SK-N-SH (cell line): ENCODE data around the gene SAP30. TPM values are rescaled to one million over a fixed set of nuclear protein-coding genes. Genes with fewer than 3 reads are reported as not detected.

Source experiments
- CTCF ChIA-PET: fragments of 300-600, 350-600 bp; formaldehyde crosslinking; extraction: SDS; loops from one replicate; lab custom pipeline; 2021; lab: Yijun Ruan, JAX
- POLR2A ChIA-PET: fragments of 350-600 bp; sonication (Branson Sonifier 250); formaldehyde crosslinking; extraction: SDS; loops from one replicate; lab custom pipeline; 2020; ENCODE audit warnings: antibody characterized with exemption, inconsistent platforms; lab: Yijun Ruan, JAX
- DNase-seq: peaks from one replicate; pipeline ENCODE4 v3.0.0; 2012
- H2AFZ ChIP-seq: fragments of 200-600 bp; sonication (generic); 2 replicates; pipeline ENCODE4 v1.8.1; 2016; ENCODE audit warnings: antibody characterized with exemption, mild to moderate bottlenecking, low read depth
- H3F3A ChIP-seq: fragments of 200-600 bp; sonication (generic); replicated peaks from 2 replicates; pipeline ENCODE3; 2016; ENCODE audit warnings: antibody characterized with exemption, mild to moderate bottlenecking; ENCODE audit not compliant: insufficient read depth
- H3K27ac ChIP-seq, 2 experiments: fragments of 200-500 bp in 1 of 2; fragments of 200-600 bp in 1 of 2; sonication (Bioruptor generic) in 1 of 2; sonication (generic), shearing (Covaris generic) in 1 of 2; 2 replicates each; pipeline versions ENCODE4 v1.5.1 to v1.6.1; 2014 to 2016; ENCODE audit warnings: low read depth in 2 of 2, inconsistent platforms in 1 of 2, low read length in 1 of 2, mild to moderate bottlenecking in 1 of 2, mixed read lengths in 1 of 2
- H3K27me3 ChIP-seq: fragments of 200-600 bp; sonication (generic), shearing (Covaris generic); 2 replicates; pipeline ENCODE4 v1.6.1; 2016; ENCODE audit warnings: mixed run types; ENCODE audit not compliant: insufficient read depth
- H3K36me3 ChIP-seq, 2 experiments: fragments of 200-500 bp in 1 of 2; fragments of 200-600 bp in 1 of 2; sonication (Bioruptor generic) in 1 of 2; sonication (generic) in 1 of 2; replicated peaks in 1 of 2; 2 replicates each; pipeline versions ENCODE3 to v1.5.1; 2014 to 2016; ENCODE audit warnings: low read length in 1 of 2, mild to moderate bottlenecking in 1 of 2; ENCODE audit not compliant: insufficient read depth in 2 of 2, control insufficient read depth in 1 of 2
- H3K4me1 ChIP-seq, 2 experiments: fragments of 200-500 bp in 1 of 2; fragments of 200-600 bp in 1 of 2; sonication (Bioruptor generic) in 1 of 2; sonication (generic), shearing (Covaris generic) in 1 of 2; 2 replicates each; pipeline versions ENCODE4 v1.5.1 to v1.6.1; 2014 to 2016; ENCODE audit warnings: low read depth in 1 of 2, low read length in 1 of 2, mixed run types in 1 of 2; ENCODE audit not compliant: insufficient read depth in 2 of 2, control insufficient read depth in 1 of 2
- H3K4me2 ChIP-seq: fragments of 200-600 bp; sonication (generic), shearing (Covaris generic); 2 replicates; pipeline ENCODE4 v1.6.1; 2017; ENCODE audit warnings: mixed run types
- H3K4me3 ChIP-seq, 2 experiments: fragments of 200-500 bp in 1 of 2; fragments of 200-600 bp in 1 of 2; sonication (Bioruptor generic) in 1 of 2; sonication (generic), shearing (Covaris generic) in 1 of 2; 2 replicates each; pipeline versions ENCODE4 v1.5.1 to v1.8.1; 2014 to 2016; ENCODE audit warnings: low read depth in 2 of 2, inconsistent platforms in 1 of 2, low read length in 1 of 2, mild to moderate bottlenecking in 1 of 2, mixed read lengths in 1 of 2, moderate library complexity in 1 of 2
- H3K79me2 ChIP-seq: fragments of 200-600 bp; sonication (generic); 2 replicates; pipeline ENCODE4 v1.8.1; 2017; ENCODE audit warnings: mild to moderate bottlenecking; ENCODE audit not compliant: insufficient read depth
- H3K9ac ChIP-seq: fragments of 200-600 bp; sonication (generic); 2 replicates; pipeline ENCODE4 v1.6.1; 2017; ENCODE audit warnings: mixed run types
- H3K9me2 ChIP-seq: fragments of 200-600 bp; sonication (generic); 2 replicates; pipeline ENCODE4 v1.6.1; 2017; ENCODE audit warnings: mixed run types
- H3K9me3 ChIP-seq: fragments of 200-600 bp; sonication (generic); 2 replicates; pipeline ENCODE4 v1.6.1; 2017; ENCODE audit warnings: mixed run types, mild to moderate bottlenecking, moderate library complexity
- H4K20me1 ChIP-seq: fragments of 200-600 bp; sonication (generic); 2 replicates; pipeline ENCODE4 v1.6.1; 2017; ENCODE audit warnings: mild to moderate bottlenecking, mixed run types; ENCODE audit not compliant: insufficient read depth
- CTCF ChIP-seq: fragments of 200-600 bp; sonication (generic); IDR thresholded peaks from 2 replicates; pipeline ENCODE4 v1.6.1; 2017; ENCODE audit warnings: antibody characterized with exemption, mild to moderate bottlenecking, moderate library complexity
- FOSL2 ChIP-seq: IDR thresholded peaks from 2 replicates; pipeline ENCODE4 v1.4.0; 2012; ENCODE audit warnings: low read depth, mild to moderate bottlenecking, moderate library complexity, borderline replicate concordance
- FOXJ3 ChIP-seq: sonication (generic); formaldehyde crosslinking; IDR thresholded peaks from 2 replicates; pipeline ENCODE4 v1.5.1; 2020; ENCODE audit warnings: mild to moderate bottlenecking, missing genetic modification reagents
- FOXM1 ChIP-seq: IDR thresholded peaks from 2 replicates; pipeline ENCODE4 v1.4.0; 2012; ENCODE audit warnings: low read depth, mild to moderate bottlenecking
- GABPA ChIP-seq: IDR thresholded peaks from 2 replicates; pipeline ENCODE4 v1.4.0; 2012; ENCODE audit warnings: low read depth, mild to moderate bottlenecking
- JUND ChIP-seq: IDR thresholded peaks from 2 replicates; pipeline ENCODE4 v1.4.0; 2012
- MXI1 ChIP-seq: IDR thresholded peaks from 2 replicates; pipeline ENCODE4 v1.6.1; 2012; ENCODE audit warnings: mild to moderate bottlenecking, low read depth, low read length, improper control_type of control experiment
- NFIC ChIP-seq: IDR thresholded peaks from 2 replicates; pipeline ENCODE4 v1.4.0; 2012; ENCODE audit warnings: borderline replicate concordance
- PBX3 ChIP-seq: IDR thresholded peaks from 2 replicates; pipeline ENCODE4; 2012
- RAD21 ChIP-seq: IDR thresholded peaks from 2 replicates; pipeline ENCODE4 v1.6.1; 2012; ENCODE audit warnings: mild to moderate bottlenecking, low read length
- TEAD4 ChIP-seq: IDR thresholded peaks from 2 replicates; pipeline ENCODE4 v1.4.0; 2012; ENCODE audit warnings: mild to moderate bottlenecking, borderline replicate concordance; ENCODE audit not compliant: insufficient read depth
- USF1 ChIP-seq: IDR thresholded peaks from 2 replicates; pipeline ENCODE4 v1.4.0; 2012; ENCODE audit warnings: low read depth, borderline replicate concordance
- WGBS: methylation state at CpG from one replicate; pipeline ENCODE4 v1.1.6; 2017; ENCODE audit warnings: low lambda C conversion rate; 5-methylcytosine and 5-hydroxymethylcytosine counted together
- polyA plus RNA-seq, 3 experiments: library from polyadenylated mRNA; depleted of rRNA; stranded (reverse); fragments of >200 nt; gene quantifications; 2 replicates each; pipeline ENCODE4 v1.2.3, GENCODE V29; 2012
- TF ChIP-seq, protein P1 (sequence below): IDR thresholded peaks from 2 replicates; pipeline ENCODE4 v1.6.1; 2012; ENCODE audit warnings: mild to moderate bottlenecking, low read depth, low read length, moderate library complexity

The SAP30 gene
- polyA plus RNA-seq, 1 of the 3 experiments (the other 2 are of a cell fraction), result 19.0 TPM

GRCh38 chr4:173346074-173346473, 24.7 kb upstream of the SAP30 start:
- H3K9ac ChIP-seq, result no peak overlapping the region
- no peak overlapping the region for H3K27ac ChIP-seq
- POLR2A ChIA-PET, result no interaction called here
- H3K4me2 ChIP-seq, result no peak overlapping the region
- no peaks in the 10 kb centered on the region for H3K27me3 ChIP-seq
- TF ChIP-seq TEAD4, result peak; percentile 54; the same call in 1 of the 2 replicates
- no peak for TF ChIP-seq CTCF
- TF ChIP-seq PBX3, result peak; percentile 46; the same call in 1 of the 2 replicates
- peak; percentile 47 for TF ChIP-seq JUND
- TF ChIP-seq FOSL2, result peak; percentile 18; the same call in 1 of the 2 replicates
- TF ChIP-seq, protein P1, sequence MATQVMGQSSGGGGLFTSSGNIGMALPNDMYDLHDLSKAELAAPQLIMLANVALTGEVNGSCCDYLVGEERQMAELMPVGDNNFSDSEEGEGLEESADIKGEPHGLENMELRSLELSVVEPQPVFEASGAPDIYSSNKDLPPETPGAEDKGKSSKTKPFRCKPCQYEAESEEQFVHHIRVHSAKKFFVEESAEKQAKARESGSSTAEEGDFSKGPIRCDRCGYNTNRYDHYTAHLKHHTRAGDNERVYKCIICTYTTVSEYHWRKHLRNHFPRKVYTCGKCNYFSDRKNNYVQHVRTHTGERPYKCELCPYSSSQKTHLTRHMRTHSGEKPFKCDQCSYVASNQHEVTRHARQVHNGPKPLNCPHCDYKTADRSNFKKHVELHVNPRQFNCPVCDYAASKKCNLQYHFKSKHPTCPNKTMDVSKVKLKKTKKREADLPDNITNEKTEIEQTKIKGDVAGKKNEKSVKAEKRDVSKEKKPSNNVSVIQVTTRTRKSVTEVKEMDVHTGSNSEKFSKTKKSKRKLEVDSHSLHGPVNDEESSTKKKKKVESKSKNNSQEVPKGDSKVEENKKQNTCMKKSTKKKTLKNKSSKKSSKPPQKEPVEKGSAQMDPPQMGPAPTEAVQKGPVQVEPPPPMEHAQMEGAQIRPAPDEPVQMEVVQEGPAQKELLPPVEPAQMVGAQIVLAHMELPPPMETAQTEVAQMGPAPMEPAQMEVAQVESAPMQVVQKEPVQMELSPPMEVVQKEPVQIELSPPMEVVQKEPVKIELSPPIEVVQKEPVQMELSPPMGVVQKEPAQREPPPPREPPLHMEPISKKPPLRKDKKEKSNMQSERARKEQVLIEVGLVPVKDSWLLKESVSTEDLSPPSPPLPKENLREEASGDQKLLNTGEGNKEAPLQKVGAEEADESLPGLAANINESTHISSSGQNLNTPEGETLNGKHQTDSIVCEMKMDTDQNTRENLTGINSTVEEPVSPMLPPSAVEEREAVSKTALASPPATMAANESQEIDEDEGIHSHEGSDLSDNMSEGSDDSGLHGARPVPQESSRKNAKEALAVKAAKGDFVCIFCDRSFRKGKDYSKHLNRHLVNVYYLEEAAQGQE, result no peak
- H4K20me1 ChIP-seq, result no peaks in the 10 kb centered on the region
- H3K9me3 ChIP-seq, result 0 out of 2 replicates have a peak, but pooled peaks cover 4% of the 10 kb centered on the region
- H3K4me3 ChIP-seq, result no peak overlapping the region
- 59% methylated on average over 2 of the region's 2 CpGs for WGBS
- CTCF ChIA-PET, result interaction anchor here (1.0 to 2.4 kb wide), 4 partner anchors 11 to 332 kb away, joined by 3 to 7 read pairs (median 4); no protein-coding TSS in a partner anchor
- no peak for DNase-seq
- H3F3A ChIP-seq, result peaks cover 3% of the 10 kb centered on the region
- H3K79me2 ChIP-seq, result no peaks in the 10 kb centered on the region
- no peak overlapping the region for H2AFZ ChIP-seq
- H3K4me1 ChIP-seq, result peaks cover 0 to 7% of the 10 kb centered on the region in 2 experiments; a peak in 1 of 4 replicates
- no peaks in the 10 kb centered on the region for H3K9me2 ChIP-seq
- H3K36me3 ChIP-seq, result no peaks in the 10 kb centered on the region

GRCh38 chr4:173347467-173347866, 23.3 kb upstream of the SAP30 start:
- DNase-seq, result no peak
- POLR2A ChIA-PET, result no interaction called here
- CTCF ChIA-PET, result interaction anchor here (1.0 to 2.4 kb wide), 3 partner anchors 8 to 46 kb away, joined by 3 to 7 read pairs (median 3); no protein-coding TSS in a partner anchor

More at GRCh38 chr4:173347467-173347866, 23.3 kb upstream of the SAP30 start:
- 94% methylated on average over 1 of the region's 1 CpG for WGBS
- Histone ChIP-seq H3K79me2 (no peaks in the 10 kb centered on the region), H4K20me1 (no peaks in the 10 kb centered on the region), H3K4me3 (no peak overlapping the region), H3K36me3 (no peaks in the 10 kb centered on the region), H3K4me2 (no peak overlapping the region), H3K9ac (no peak overlapping the region), H2AFZ (no peak overlapping the region), H3K27ac (no peak overlapping the region), H3F3A (peaks cover 3% of the 10 kb centered on the region), H3K27me3 (no peaks in the 10 kb centered on the region), H3K4me1 (peaks cover 0 to 6% of the 10 kb centered on the region in 2 experiments; a peak in 1 of 4 replicates), H3K9me2 (no peaks in the 10 kb centered on the region), H3K9me3 (0 out of 2 replicates have a peak, but pooled peaks cover 4% of the 10 kb centered on the region)
- TF ChIP-seq RAD21 (no peak), TEAD4 (no peak), NFIC (no peak), GABPA (no peak), MXI1 (no peak), FOXJ3 (no peak), USF1 (no peak), FOXM1 (no peak), CTCF (no peak)
